Lung (tissue), 12 donors: ENCODE measurements around the gene CENPP. TPM values are rescaled to one million over a fixed set of nuclear protein-coding genes. Genes with fewer than 3 reads are reported as not detected.

Experiments used
- ATAC-seq: fragments of 200-7000 bp; cut with Tn5 transposase; one replicate; pipeline ENCODE4 v1.9.1; 2020; ENCODE audit warnings: moderate number of reproducible peaks; ENCODE audit not compliant: insufficient read depth, low FRiP score
- DNase-seq, 3 donors: peaks; one replicate each; pipeline ENCODE4 v3.0.0-alpha.2; 2013 to 2017
- H3K27ac ChIP-seq, 2 donors: one replicate each; pipeline ENCODE4 v1.5.1; 2013; ENCODE audit warnings: mild to moderate bottlenecking in 2 of 2, moderate library complexity in 2 of 2, control low read depth in 1 of 2, inconsistent platforms in 1 of 2, low read depth in 1 of 2, low read length in 1 of 2
- H3K27me3 ChIP-seq, 3 donors: one replicate each; pipeline ENCODE4 v1.5.1; 2013; ENCODE audit warnings: low read length in 2 of 3; ENCODE audit not compliant: control insufficient read depth in 3 of 3, insufficient read depth in 3 of 3
- H3K36me3 ChIP-seq, 4 donors: one replicate each; pipeline ENCODE4 v1.5.1; 2013; ENCODE audit warnings: low read length in 4 of 4, mild to moderate bottlenecking in 1 of 4, moderate library complexity in 1 of 4; ENCODE audit not compliant: control insufficient read depth in 4 of 4, insufficient read depth in 4 of 4
- H3K4me1 ChIP-seq, 5 donors: one replicate each; pipeline ENCODE4 v1.5.1; 2013; ENCODE audit warnings: low read length in 5 of 5, mild to moderate bottlenecking in 2 of 5, moderate library complexity in 1 of 5; ENCODE audit not compliant: control insufficient read depth in 5 of 5, insufficient read depth in 5 of 5
- H3K4me3 ChIP-seq: one replicate; pipeline ENCODE4 v1.5.1; 2013; ENCODE audit warnings: mild to moderate bottlenecking, control low read depth, moderate library complexity
- H3K9ac ChIP-seq, 2 donors: one replicate each; pipeline ENCODE4 v1.5.1; 2013; ENCODE audit warnings: low read length in 2 of 2, control low read depth in 1 of 2; ENCODE audit not compliant: insufficient read depth in 1 of 2
- H3K9me3 ChIP-seq, 4 donors: one replicate each; pipeline ENCODE4 v1.5.1; 2013; ENCODE audit warnings: low read length in 3 of 4, mild to moderate bottlenecking in 1 of 4, moderate library complexity in 1 of 4; ENCODE audit not compliant: control insufficient read depth in 4 of 4, insufficient read depth in 3 of 4
- WGBS, 2 donors: extraction: QIAGEN DNeasy Blood & Tissue Kit; methylation state at CpG; one replicate each; pipeline ENCODE4 v1.1.7; 2013; 5-methylcytosine and 5-hydroxymethylcytosine counted together
- polyA plus RNA-seq, 2 donors: library from polyadenylated mRNA; stranded (reverse); fragments of 200-250 nt; gene quantifications; one replicate each; pipeline ENCODE4 v1.2.1, GENCODE V29; 2013
- total RNA-seq, 2 donors: library from RNA; depleted of rRNA in 1 of 2; stranded (reverse); fragments of >200 nt in 1 of 2; gene quantifications; one replicate each; pipeline ENCODE4 v1.2.1, GENCODE V29; 2014 to 2021
- TF ChIP-seq, protein P1 (sequence below): IDR thresholded peaks from 2 replicates; pipeline ENCODE4 v1.5.1; 2012; ENCODE audit warnings: mild to moderate bottlenecking; ENCODE audit errors: control extremely low read depth, extremely low read depth
- donor health status: control.
- donor health status: control.
- donor health status: Bipolar disorder and iron deficiency.
- donor health status: healthy.
- donor health status: DM: yes; HTN: yes; CAD: no.

Gene CENPP
- total and polyA plus RNA-seq, 4 donors: 1.2 to 11.8 (median 2.9) TPM

DNA sequence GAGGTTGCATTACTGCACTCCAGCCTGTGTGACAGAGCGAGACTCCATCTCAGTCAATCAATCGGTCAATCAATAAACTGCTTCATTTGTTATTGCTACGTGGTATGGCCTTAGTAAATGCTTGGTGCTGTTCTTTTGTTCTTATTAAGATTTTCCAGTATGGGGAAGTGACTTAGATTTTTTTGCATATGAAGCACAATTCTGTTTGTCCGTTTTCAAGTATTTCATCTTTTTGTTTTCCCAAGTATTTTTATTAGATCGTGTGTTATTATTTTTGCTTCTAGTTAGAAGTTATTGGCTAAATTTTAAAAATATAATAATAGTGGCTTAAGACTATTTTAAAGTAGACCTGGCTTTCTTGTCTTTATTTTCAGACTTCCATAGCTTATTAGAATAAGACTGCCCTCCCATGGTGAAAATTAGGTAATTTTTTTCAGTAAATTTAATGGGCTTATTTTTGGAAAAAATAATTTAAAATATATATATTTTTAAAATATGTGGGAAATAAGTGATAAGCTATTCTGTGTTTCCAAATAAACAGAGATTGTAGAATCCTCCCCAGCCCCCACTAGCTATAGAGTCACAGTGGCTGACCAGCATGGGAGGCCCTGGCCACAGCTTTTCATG is 113.3 kb downstream of the CENPP start:
- H3K36me3 ChIP-seq: no peaks in the 10 kb centered on the region
- ATAC-seq (no peak), DNase-seq (peak in 2 of 3 donors; percentile 50 to 62)
- no peak overlapping the region for H3K9ac ChIP-seq
- no peaks in the 10 kb centered on the region for H3K27me3 ChIP-seq
- no peak overlapping the region for H3K4me3 ChIP-seq
- H3K27ac ChIP-seq: no peak overlapping the region
- H3K4me1 ChIP-seq: no peaks in the 10 kb centered on the region
- TF ChIP-seq, protein P1, sequence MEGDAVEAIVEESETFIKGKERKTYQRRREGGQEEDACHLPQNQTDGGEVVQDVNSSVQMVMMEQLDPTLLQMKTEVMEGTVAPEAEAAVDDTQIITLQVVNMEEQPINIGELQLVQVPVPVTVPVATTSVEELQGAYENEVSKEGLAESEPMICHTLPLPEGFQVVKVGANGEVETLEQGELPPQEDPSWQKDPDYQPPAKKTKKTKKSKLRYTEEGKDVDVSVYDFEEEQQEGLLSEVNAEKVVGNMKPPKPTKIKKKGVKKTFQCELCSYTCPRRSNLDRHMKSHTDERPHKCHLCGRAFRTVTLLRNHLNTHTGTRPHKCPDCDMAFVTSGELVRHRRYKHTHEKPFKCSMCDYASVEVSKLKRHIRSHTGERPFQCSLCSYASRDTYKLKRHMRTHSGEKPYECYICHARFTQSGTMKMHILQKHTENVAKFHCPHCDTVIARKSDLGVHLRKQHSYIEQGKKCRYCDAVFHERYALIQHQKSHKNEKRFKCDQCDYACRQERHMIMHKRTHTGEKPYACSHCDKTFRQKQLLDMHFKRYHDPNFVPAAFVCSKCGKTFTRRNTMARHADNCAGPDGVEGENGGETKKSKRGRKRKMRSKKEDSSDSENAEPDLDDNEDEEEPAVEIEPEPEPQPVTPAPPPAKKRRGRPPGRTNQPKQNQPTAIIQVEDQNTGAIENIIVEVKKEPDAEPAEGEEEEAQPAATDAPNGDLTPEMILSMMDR: no peak
- 86 to 90% methylated on average over 5 of the region's 5 CpGs for WGBS, 2 donors
- H3K9me3 ChIP-seq: no peaks in the 10 kb centered on the region

GRCh38 chr9:92439921-92440750 is 114.4 kb downstream of the CENPP start:
- TF ChIP-seq, protein P1: no peak
- H3K9ac ChIP-seq: no peak overlapping the region

GRCh38 chr9:92440751-92441046 is 114.9 kb downstream of the CENPP start:
- WGBS, 2 donors: 89% methylated on average over 6 of the region's 6 CpGs
- ATAC-seq: no peak
- DNase-seq: no peak
- Histone ChIP-seq H3K9ac (no peak overlapping the region), H3K4me3 (no peak overlapping the region), H3K27ac (no peak overlapping the region), H3K27me3 (no peaks in the 10 kb centered on the region), H3K4me1 (no peaks in the 10 kb centered on the region), H3K9me3 (no peaks in the 10 kb centered on the region), H3K36me3 (no peaks in the 10 kb centered on the region)
- TF ChIP-seq, protein P1: no peak

More at GRCh38 chr9:92439921-92440750, 114.4 kb downstream of the CENPP start:
- H3K9me3 ChIP-seq: no peaks in the 10 kb centered on the region
- no peaks in the 10 kb centered on the region for H3K4me1 ChIP-seq
- ATAC-seq: no peak
- no peak overlapping the region for H3K27ac ChIP-seq
- no peaks in the 10 kb centered on the region for H3K27me3 ChIP-seq
- no peak overlapping the region for H3K4me3 ChIP-seq
- H3K36me3 ChIP-seq: no peaks in the 10 kb centered on the region
- WGBS, 2 donors: 86 to 90% methylated on average over 5 of the region's 5 CpGs
- DNase-seq: no peak
